HFF-Myc (cell line): Measurements from ENCODE around the gene APBA2.
"Not testable (repeated sequence)": the region's sequence is repeated elsewhere in the genome, so short reads cannot be mapped to it uniquely, and the experiment has no call there.

ENCODE experiments used
- DNase-seq: peaks from one replicate; pipeline ENCODE4 v3.0.0-alpha.2; 2011; ENCODE audit warnings: low read depth; ENCODE audit errors: extremely low read depth
- H3K4me3 ChIP-seq: replicated peaks from 2 replicates; pipeline ENCODE4 v1.5.1; 2011; ENCODE audit warnings: low read depth, mild to moderate bottlenecking, control low read depth, low read length
- TF ChIP-seq, protein P1 (sequence below): IDR thresholded peaks from 2 replicates; pipeline ENCODE4 v1.5.1; 2012; ENCODE audit warnings: mild to moderate bottlenecking, low read depth, low read length, control low read depth; ENCODE audit errors: missing control alignments

Gene APBA2

GRCh38 chr15:29097971-29098370 is 212.2 kb downstream of the APBA2 start:
- no peak for DNase-seq
- H3K4me3 ChIP-seq: no peak overlapping the region
- TF ChIP-seq, protein P1, sequence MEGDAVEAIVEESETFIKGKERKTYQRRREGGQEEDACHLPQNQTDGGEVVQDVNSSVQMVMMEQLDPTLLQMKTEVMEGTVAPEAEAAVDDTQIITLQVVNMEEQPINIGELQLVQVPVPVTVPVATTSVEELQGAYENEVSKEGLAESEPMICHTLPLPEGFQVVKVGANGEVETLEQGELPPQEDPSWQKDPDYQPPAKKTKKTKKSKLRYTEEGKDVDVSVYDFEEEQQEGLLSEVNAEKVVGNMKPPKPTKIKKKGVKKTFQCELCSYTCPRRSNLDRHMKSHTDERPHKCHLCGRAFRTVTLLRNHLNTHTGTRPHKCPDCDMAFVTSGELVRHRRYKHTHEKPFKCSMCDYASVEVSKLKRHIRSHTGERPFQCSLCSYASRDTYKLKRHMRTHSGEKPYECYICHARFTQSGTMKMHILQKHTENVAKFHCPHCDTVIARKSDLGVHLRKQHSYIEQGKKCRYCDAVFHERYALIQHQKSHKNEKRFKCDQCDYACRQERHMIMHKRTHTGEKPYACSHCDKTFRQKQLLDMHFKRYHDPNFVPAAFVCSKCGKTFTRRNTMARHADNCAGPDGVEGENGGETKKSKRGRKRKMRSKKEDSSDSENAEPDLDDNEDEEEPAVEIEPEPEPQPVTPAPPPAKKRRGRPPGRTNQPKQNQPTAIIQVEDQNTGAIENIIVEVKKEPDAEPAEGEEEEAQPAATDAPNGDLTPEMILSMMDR: no peak

DNA sequence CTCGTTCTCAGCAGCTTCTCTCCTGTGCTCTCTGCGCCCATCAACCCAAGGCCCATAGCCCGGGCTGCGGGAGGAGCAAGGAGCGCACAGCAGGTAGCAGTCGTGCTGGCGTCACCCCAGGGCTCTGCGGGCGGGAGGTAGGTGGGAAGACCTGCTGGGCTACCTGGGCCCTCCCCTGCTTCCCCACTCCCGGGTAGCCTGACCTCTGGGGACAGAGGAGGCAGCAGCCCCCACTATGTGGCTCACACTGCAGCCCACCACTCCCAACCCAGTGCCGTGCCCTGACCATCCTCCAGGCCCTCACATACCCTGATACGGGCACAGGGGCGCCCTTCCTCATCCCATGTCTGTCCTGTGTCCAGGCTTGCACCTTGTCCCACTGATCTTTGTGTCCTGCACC is 212.9 kb downstream of the APBA2 start:
- DNase-seq: no peak
- TF ChIP-seq, protein P1: no peak
- H3K4me3 ChIP-seq: no peak overlapping the region

DNA sequence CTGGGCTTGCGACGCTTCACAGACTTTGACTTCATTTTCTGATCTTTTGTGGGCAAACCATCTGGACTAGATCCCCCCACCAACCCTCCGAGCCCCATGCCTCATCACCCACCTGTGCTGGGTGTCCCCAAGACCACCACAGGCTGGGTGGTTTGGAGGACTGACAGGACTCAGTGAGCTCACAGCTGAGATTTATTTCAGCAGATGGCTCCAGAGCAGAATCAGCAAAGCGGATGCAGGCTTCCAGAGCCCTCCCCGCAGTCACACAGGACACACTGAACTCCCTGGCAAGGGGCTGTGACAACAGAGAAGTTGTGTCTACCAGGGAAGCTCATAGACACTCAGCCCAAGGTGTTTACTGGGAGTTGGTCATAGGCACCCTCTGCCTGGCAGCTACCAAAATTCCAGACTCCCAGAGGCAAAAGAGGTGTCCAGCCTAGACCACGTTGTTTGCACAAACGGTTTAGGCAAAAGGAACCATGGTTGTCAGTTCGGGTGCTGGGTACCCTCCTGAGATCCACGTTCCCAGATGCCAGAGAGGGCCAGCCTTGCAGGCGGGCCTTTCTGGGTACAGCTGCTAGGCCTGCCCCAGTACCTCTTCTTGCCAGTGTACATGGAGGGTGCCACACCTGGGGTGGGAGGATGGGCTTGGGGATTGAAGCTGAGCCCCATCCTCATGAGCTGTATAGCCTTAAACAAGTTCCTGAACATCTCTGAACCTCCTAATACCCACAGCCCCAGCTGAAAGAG is 213.5 kb downstream of the APBA2 start:
- H3K4me3 ChIP-seq: no peak overlapping the region
- TF ChIP-seq, protein P1: no peak
- DNase-seq: no peak

DNA sequence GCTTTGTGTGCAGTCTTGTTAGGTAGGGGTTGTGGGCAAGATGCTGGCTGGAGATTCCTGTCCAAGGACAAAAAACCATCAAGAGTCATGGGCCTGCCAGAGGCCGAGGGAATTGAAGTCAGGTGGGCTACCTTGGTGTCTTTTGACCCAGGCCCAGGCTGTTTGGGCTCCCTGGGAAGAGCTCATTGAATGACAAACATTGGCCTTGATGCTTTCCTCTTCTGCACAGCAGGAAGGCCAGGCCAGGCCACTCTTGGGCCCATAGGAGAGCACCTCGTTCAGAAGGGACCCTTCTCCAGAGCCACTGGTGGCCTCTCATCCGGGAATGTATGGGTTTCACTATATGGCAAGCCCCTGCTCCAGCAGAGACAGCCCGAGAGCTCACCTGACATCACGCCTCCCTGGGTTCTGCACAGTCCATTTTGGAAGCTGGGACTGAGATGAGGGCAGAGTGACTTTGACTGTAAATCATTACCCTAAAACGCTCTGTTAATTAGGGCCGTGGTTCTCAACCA is 214.8 kb downstream of the APBA2 start:
- TF ChIP-seq, protein P1: no peak
- no peak overlapping the region for H3K4me3 ChIP-seq
- no peak for DNase-seq

DNA sequence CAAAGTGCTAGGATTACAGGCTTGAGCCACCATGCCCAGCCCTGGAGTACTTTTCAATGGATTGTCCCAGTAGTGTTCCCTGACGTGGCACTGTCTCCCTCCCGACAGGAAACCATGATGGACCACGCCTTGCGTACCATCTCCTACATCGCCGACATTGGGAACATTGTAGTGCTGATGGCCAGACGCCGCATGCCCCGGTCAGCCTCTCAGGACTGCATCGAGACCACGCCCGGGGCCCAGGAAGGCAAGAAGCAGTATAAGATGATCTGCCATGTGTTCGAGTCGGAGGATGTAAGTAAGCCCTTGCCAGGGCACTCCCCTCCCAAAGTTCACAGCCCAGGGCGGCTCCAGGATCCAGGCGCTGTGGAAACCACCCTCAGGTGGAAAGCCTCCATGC is 215.7 kb downstream of the APBA2 start:
- no peak overlapping the region for H3K4me3 ChIP-seq
- TF ChIP-seq, protein P1: no peak
- no peak for DNase-seq

DNA sequence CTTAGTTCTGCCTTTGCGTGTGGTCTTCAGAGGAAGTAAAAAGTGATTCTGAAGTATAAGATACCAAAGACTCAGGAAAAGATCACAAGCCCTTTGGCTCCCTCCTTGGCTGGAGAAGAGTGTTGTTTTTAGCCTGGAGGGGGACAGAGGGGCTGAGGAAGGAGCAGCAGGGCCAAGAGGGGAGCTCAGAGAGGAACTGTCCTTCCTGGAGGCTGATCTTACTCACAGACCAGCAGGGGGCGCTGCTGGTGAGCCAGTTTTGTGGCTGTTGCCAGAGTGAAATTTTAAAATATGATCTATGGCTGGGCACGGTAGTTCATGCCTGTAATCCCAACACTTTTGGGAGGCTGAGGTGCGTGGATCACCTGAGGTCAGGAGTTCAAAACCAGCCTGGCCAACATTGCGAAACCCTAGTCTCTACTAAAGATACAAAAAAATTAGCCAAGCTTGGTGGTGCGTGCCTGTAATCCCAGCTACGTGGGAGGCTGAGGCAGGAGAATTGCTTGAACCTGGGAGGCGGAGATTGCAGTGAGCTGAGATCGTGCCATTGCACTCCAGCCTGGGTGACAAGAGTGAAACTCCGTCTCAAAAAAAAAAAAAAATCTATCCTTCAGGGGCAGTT is 216.5 kb downstream of the APBA2 start:
- H3K4me3 ChIP-seq, DNase-seq: not testable (repeated sequence)
- TF ChIP-seq, protein P1: peak; percentile 83
